HepG2 (cell line): ENCODE data around the gene MTA3. TPM values are rescaled to one million over a fixed set of nuclear protein-coding genes. Genes with fewer than 3 reads are reported as not detected.

Experiments
- AHR ChIP-seq: IDR thresholded peaks from 2 replicates; pipeline ENCODE4 v1.6.1; 2018; ENCODE audit warnings: missing genetic modification reagents, missing compliant biosample characterization
- BHLHE40 ChIP-seq: IDR thresholded peaks from 2 replicates; pipeline ENCODE4 v1.6.1; 2011; ENCODE audit warnings: low read length, improper control_type of control experiment
- CAMTA2 ChIP-seq: sonication (generic); formaldehyde crosslinking; IDR thresholded peaks from 2 replicates; pipeline ENCODE4 v1.4.0; 2020; ENCODE audit warnings: mild to moderate bottlenecking, missing genetic modification reagents, borderline replicate concordance
- ELF1 ChIP-seq: sonication (generic); formaldehyde crosslinking; IDR thresholded peaks from 2 replicates; pipeline ENCODE4 v1.4.0; 2020; ENCODE audit warnings: missing genetic modification reagents
- FOXP4 ChIP-seq: sonication (generic); formaldehyde crosslinking; IDR thresholded peaks from 2 replicates; pipeline ENCODE4 v1.4.0; 2020; ENCODE audit warnings: missing genetic modification reagents
- HNF4A ChIP-seq: sonication (generic); formaldehyde crosslinking; IDR thresholded peaks from 2 replicates; pipeline ENCODE4 v1.4.0; 2020; ENCODE audit warnings: missing genetic modification reagents
- IKZF5 ChIP-seq: IDR thresholded peaks from 2 replicates; pipeline ENCODE4 v1.6.1; 2018; ENCODE audit warnings: missing genetic modification reagents, mild to moderate bottlenecking, missing compliant biosample characterization
- ISX ChIP-seq: sonication (generic); formaldehyde crosslinking; conservative IDR thresholded peaks from 2 replicates; pipeline ENCODE4 v1.5.0; 2020; ENCODE audit warnings: missing genetic modification reagents
- KLF12 ChIP-seq: sonication (generic); formaldehyde crosslinking; IDR thresholded peaks from 2 replicates; pipeline ENCODE4 v1.4.0; 2020; ENCODE audit warnings: missing genetic modification reagents, borderline replicate concordance
- PITX1 ChIP-seq: sonication (generic); formaldehyde crosslinking; IDR thresholded peaks from 2 replicates; pipeline ENCODE4 v1.5.1; 2020; ENCODE audit warnings: mild to moderate bottlenecking, missing genetic modification reagents
- RAD51 ChIP-seq: fragments of 450-650 bp; IDR thresholded peaks from 2 replicates; pipeline ENCODE4 v1.6.1; 2016; ENCODE audit warnings: borderline replicate concordance
- RBM39 ChIP-seq: fragments of 200-400 bp; formaldehyde crosslinking; IDR thresholded peaks from one replicate; pipeline ENCODE4 v1.6.1; 2018; ENCODE audit warnings: antibody characterized with exemption, mild to moderate bottlenecking, low read depth, low read length; ENCODE audit not compliant: poor library complexity, severe bottlenecking
- SALL2 ChIP-seq: sonication (generic); formaldehyde crosslinking; IDR thresholded peaks from 2 replicates; pipeline ENCODE4 v1.8.1; 2023; ENCODE audit warnings: mild to moderate bottlenecking, missing genetic modification reagents, inconsistent platforms
- ZNF44 ChIP-seq: sonication (generic); formaldehyde crosslinking; IDR thresholded peaks from 2 replicates; pipeline ENCODE4 v1.5.1; 2020; ENCODE audit warnings: mild to moderate bottlenecking, missing genetic modification reagents
- ZNF496 ChIP-seq: sonication (generic); formaldehyde crosslinking; IDR thresholded peaks from 2 replicates; pipeline ENCODE4 v1.8.1; 2023; ENCODE audit warnings: mild to moderate bottlenecking, moderate library complexity, missing genetic modification reagents; ENCODE audit not compliant: insufficient replicate concordance
- ZNF510 ChIP-seq: sonication (generic); formaldehyde crosslinking; IDR thresholded peaks from 2 replicates; pipeline ENCODE4 v1.4.0; 2020; ENCODE audit warnings: low read depth, mild to moderate bottlenecking, missing genetic modification reagents
- ZNF556 ChIP-seq: sonication (generic); formaldehyde crosslinking; IDR thresholded peaks from 2 replicates; pipeline ENCODE4 v1.4.0; 2020; ENCODE audit warnings: mild to moderate bottlenecking, missing genetic modification reagents, borderline replicate concordance
- ZNF572 ChIP-seq: sonication (generic); formaldehyde crosslinking; IDR thresholded peaks from 2 replicates; pipeline ENCODE4 v1.5.1; 2020; ENCODE audit warnings: mild to moderate bottlenecking, missing genetic modification reagents
- ZNF672 ChIP-seq: sonication (generic); formaldehyde crosslinking; IDR thresholded peaks from 2 replicates; pipeline ENCODE4 v1.8.1; 2022; ENCODE audit warnings: missing genetic modification reagents
- ZNF83 ChIP-seq: sonication (generic); formaldehyde crosslinking; IDR thresholded peaks from 2 replicates; pipeline ENCODE4 v1.4.0; 2020; ENCODE audit warnings: missing genetic modification reagents, mild to moderate bottlenecking, borderline replicate concordance
- polyA plus RNA-seq, 8 experiments: library from polyadenylated mRNA; depleted of rRNA in 3 of 8; stranded (reverse) in 7 of 8; unstranded in 1 of 8; fragments of >200 nt; fragmentation: Illumina TruSeq in 4 of 8; extraction: Trizol in 4 of 8; gene quantifications; 2 replicates each; pipeline versions ENCODE4 v1.2.1 to v1.2.3, GENCODE V29; 2011 to 2016; ENCODE audit warnings: low read depth in 4 of 8, missing spikeins in 1 of 8, mixed read lengths in 1 of 8; ENCODE audit not compliant: insufficient read depth in 1 of 8
- total RNA-seq, 5 experiments: library from RNA; depleted of rRNA; stranded (reverse); fragments of >200 nt; fragmentation: Illumina TruSeq; extraction: Trizol; gene quantifications; 2 replicates each; pipeline ENCODE4 v1.2.3, GENCODE V29; 2016; ENCODE audit warnings: low read depth in 1 of 5
- TF ChIP-seq, protein P1 (sequence below): fragments of 450-650 bp; IDR thresholded peaks from 2 replicates; pipeline ENCODE4 v1.6.1; 2016
- TF ChIP-seq, protein P2 (sequence below): sonication (generic); formaldehyde crosslinking; IDR thresholded peaks from 2 replicates; pipeline ENCODE4 v1.5.1; 2020; ENCODE audit warnings: mild to moderate bottlenecking, missing genetic modification reagents

The MTA3 gene
- total and polyA plus RNA-seq, 2 of the 13 experiments (the other 11 are each of a cell fraction or from before 2014, with no cell fraction given), result 48.8 to 77.8 TPM

DNA sequence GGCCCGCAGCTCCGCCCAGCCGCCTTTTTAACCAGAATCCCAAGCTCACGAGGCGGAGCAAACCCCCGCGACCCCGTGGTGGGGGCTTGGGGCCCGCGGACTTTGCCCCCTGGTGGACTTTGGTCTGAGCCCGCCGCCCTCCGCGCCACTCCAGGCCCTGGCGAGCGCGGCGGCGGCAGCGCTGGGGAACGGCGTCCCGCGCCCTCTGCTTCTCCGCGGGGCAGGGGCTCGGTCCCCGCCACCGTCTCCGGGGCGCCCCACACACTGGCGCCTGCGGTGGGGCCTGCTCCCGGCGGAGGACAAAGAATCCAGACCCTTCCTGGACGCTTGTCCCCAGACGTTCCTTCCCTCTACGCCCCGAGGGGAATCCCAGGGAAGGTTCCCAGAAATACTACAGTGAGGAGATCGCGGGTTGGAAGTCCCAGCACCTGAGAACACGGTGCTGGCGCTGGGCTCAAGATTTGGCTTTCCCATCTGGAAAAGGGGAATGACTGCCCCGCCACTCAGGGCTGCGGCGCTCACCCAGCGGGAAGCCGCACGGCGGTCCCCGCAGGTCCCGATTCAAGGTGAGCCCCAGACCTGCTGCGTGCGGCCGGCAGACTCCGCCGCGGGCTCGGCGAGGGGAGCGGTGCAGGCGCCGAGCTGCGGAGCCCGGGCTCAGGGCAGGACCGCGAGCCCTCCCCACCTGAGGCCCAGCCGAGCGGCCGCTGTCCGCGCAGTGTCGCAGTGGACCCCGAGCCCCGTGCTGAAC is 224.3 kb downstream of the MTA3 start, which contains the start of gene HAAO (continued):
- TF ChIP-seq, protein P1, sequence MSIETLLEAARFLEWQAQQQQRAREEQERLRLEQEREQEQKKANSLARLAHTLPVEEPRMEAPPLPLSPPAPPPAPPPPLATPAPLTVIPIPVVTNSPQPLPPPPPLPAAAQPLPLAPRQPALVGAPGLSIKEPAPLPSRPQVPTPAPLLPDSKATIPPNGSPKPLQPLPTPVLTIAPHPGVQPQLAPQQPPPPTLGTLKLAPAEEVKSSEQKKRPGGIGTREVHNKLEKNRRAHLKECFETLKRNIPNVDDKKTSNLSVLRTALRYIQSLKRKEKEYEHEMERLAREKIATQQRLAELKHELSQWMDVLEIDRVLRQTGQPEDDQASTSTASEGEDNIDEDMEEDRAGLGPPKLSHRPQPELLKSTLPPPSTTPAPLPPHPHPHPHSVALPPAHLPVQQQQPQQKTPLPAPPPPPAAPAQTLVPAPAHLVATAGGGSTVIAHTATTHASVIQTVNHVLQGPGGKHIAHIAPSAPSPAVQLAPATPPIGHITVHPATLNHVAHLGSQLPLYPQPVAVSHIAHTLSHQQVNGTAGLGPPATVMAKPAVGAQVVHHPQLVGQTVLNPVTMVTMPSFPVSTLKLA, result no peak; the same call in 1 of the 2 replicates
- TF ChIP-seq ZNF44 (CRISPR knock-in tag), result 0 out of 2 replicates have a peak, but pooled peaks have one; percentile 8
- peak; percentile 100 for TF ChIP-seq HNF4A
- peak; percentile 75 for TF ChIP-seq RBM39
- TF ChIP-seq RAD51, result no peak
- peak; percentile 97 for TF ChIP-seq IKZF5 (CRISPR knock-in tag)
- TF ChIP-seq ZNF83 (CRISPR knock-in tag), result no peak
- TF ChIP-seq KLF12 (CRISPR knock-in tag), result peak; percentile 97
- TF ChIP-seq ISX (CRISPR knock-in tag), result peak; percentile 72
- TF ChIP-seq AHR (CRISPR knock-in tag), result peak; percentile 89; the same call in 1 of the 2 replicates
- TF ChIP-seq, protein P2, sequence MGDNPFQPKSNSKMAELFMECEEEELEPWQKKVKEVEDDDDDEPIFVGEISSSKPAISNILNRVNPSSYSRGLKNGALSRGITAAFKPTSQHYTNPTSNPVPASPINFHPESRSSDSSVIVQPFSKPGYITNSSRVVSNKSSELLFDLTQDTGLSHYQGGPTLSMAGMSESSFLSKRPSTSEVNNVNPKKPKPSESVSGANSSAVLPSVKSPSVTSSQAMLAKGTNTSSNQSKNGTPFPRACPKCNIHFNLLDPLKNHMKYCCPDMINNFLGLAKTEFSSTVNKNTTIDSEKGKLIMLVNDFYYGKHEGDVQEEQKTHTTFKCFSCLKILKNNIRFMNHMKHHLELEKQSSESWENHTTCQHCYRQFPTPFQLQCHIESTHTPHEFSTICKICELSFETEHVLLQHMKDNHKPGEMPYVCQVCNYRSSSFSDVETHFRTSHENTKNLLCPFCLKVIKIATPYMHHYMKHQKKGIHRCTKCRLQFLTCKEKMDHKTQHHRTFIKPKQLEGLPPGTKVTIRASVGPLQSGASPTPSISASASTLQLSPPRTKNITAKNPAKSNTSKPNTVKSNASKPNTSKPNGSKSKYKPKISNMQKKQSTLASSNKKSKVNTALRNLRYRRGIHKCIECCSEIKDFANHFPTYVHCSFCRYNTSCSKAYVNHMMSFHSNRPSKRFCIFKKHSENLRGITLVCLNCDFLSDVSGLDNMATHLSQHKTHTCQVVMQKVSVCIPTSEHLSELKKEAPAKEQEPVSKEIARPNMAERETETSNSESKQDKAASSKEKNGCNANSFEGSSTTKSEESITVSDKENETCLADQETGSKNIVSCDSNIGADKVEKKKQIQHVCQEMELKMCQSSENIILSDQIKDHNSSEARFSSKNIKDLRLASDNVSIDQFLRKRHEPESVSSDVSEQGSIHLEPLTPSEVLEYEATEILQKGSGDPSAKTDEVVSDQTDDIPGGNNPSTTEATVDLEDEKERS (CRISPR knock-in tag), result peak; percentile 93; the same call in 1 of the 2 replicates
- peak; percentile 70; the same call in 1 of the 2 replicates for TF ChIP-seq BHLHE40
- peak; percentile 82; the same call in 1 of the 2 replicates for TF ChIP-seq CAMTA2
- TF ChIP-seq ZNF556 (CRISPR knock-in tag), result peak; percentile 100
- TF ChIP-seq PITX1 (CRISPR knock-in tag), result peak; percentile 85
- no peak for TF ChIP-seq ZNF496 (CRISPR knock-in tag)
- TF ChIP-seq ZNF510, result no peak
- TF ChIP-seq ELF1 (CRISPR knock-in tag), result peak; percentile 66
- TF ChIP-seq SALL2 (CRISPR knock-in tag), result peak; percentile 97
- no peak for TF ChIP-seq ZNF672 (CRISPR knock-in tag)
- 0 out of 2 replicates have a peak, but pooled peaks have one; percentile 16 for TF ChIP-seq ZNF572 (CRISPR knock-in tag)
- peak; percentile 86 for TF ChIP-seq FOXP4
